HCT116 (cell line): ENCODE results near the gene HEPACAM2. TPM values are rescaled to one million over a fixed set of nuclear protein-coding genes. Genes with fewer than 3 reads are reported as not detected.

Experiments
- ATAC-seq: fragments of 200-7000 bp; cut with Tn5 transposase; 2 replicates; pipeline ENCODE4 v1.9.1; 2020; ENCODE audit warnings: mild to moderate bottlenecking, moderate library complexity
- BruUV-seq: library from RNA; stranded (reverse); fragments of 400-500 nt; replicated peaks from 2 replicates; lab custom pipeline; 2021; lab: Mats Ljungman, UMichigan
- CTCF ChIA-PET: fragments of 300-600 bp; sonication (Branson Sonifier 250); formaldehyde crosslinking; loops from one replicate; lab custom pipeline; 2021; ENCODE audit warnings: antibody characterized with exemption; lab: Charles Lee
- POLR2A ChIA-PET: fragments of 300-600, 350-600 bp; sonication (Branson Sonifier 250); formaldehyde crosslinking; loops from one replicate; lab custom pipeline; 2021; ENCODE audit warnings: antibody characterized with exemption; lab: Charles Lee
- RAD21 ChIA-PET, 2 experiments: fragments of 300-600 bp; sonication (Branson Sonifier 250); formaldehyde crosslinking; loops; one replicate each; lab custom pipeline; 2023; ENCODE audit warnings: low total read pairs in 2 of 2; ENCODE audit not compliant: uncharacterized antibody in 2 of 2, unreplicated experiment in 2 of 2, low non-redundant PET in 1 of 2; lab: Charles Lee
- DNase-seq: peaks from one replicate; pipeline ENCODE4 v3.0.0-alpha.2; 2010; ENCODE audit warnings: low read depth, low spot score
- H2AFZ ChIP-seq: fragments of 200-600 bp; shearing (Covaris generic), sonication (generic); 2 replicates; pipeline ENCODE4 v1.6.1; 2017; ENCODE audit warnings: low read depth, mixed run types, mixed read lengths, antibody characterized with exemption, low read length; ENCODE audit not compliant: poor library complexity, severe bottlenecking
- H3K27ac ChIP-seq: 2 replicates; pipeline ENCODE4 v1.5.1; 2012; ENCODE audit warnings: low read depth, low read length
- H3K27me3 ChIP-seq: fragments of 200-600 bp; sonication (generic); 2 replicates; pipeline ENCODE4 v1.6.1; 2016; ENCODE audit warnings: mixed run types, low read length, mixed read lengths; ENCODE audit not compliant: insufficient read depth
- H3K36me3 ChIP-seq, 2 experiments: fragments of 200-500 bp in 1 of 2; fragments of 200-600 bp in 1 of 2; sonication (Bioruptor generic) in 1 of 2; sonication (generic) in 1 of 2; 2 replicates each; pipeline versions ENCODE4 v1.5.1 to v1.6.1; 2014 to 2016; ENCODE audit warnings: low read length in 2 of 2, inconsistent platforms in 1 of 2, mixed read lengths in 1 of 2, mixed run types in 1 of 2; ENCODE audit not compliant: insufficient read depth in 2 of 2, control insufficient read depth in 1 of 2
- H3K4me1 ChIP-seq, 2 experiments: fragments of 200-600 bp in 1 of 2; sonication (generic) in 1 of 2; 2 replicates each; pipeline versions ENCODE4 v1.5.1 to v1.6.1; 2012 to 2017; ENCODE audit warnings: low read length in 2 of 2, inconsistent platforms in 1 of 2, mild to moderate bottlenecking in 1 of 2, mixed read lengths in 1 of 2, mixed run types in 1 of 2, moderate library complexity in 1 of 2; ENCODE audit not compliant: insufficient read depth in 2 of 2, control insufficient read depth in 1 of 2
- H3K4me2 ChIP-seq: fragments of 200-600 bp; sonication (generic); 2 replicates; pipeline ENCODE4 v1.6.1; 2017; ENCODE audit warnings: mixed run types, low read length, mixed read lengths
- H3K4me3 ChIP-seq, 2 experiments: fragments of 200-600 bp in 1 of 2; sonication (generic) in 1 of 2; replicated peaks in 1 of 2; 2 replicates each; pipeline ENCODE4 v1.5.1; 2011 to 2016; ENCODE audit warnings: low read length in 2 of 2, control low read depth in 1 of 2, low read depth in 1 of 2, mild to moderate bottlenecking in 1 of 2, mixed read lengths in 1 of 2, mixed run types in 1 of 2
- H3K79me2 ChIP-seq: fragments of 200-600 bp; sonication (generic); 2 replicates; pipeline ENCODE4 v1.6.1; 2017; ENCODE audit warnings: mild to moderate bottlenecking, mixed run types, low read length, moderate library complexity, mixed read lengths; ENCODE audit not compliant: insufficient read depth
- H3K9ac ChIP-seq: fragments of 200-600 bp; sonication (generic); 2 replicates; pipeline ENCODE4 v1.6.1; 2016; ENCODE audit warnings: low read length, mixed read lengths
- H3K9me2 ChIP-seq: fragments of 200-600 bp; sonication (generic), shearing (Covaris generic); 2 replicates; pipeline ENCODE4 v1.6.1; 2017; ENCODE audit warnings: mixed run types, mild to moderate bottlenecking, moderate library complexity; ENCODE audit not compliant: insufficient read depth
- H3K9me3 ChIP-seq, 2 experiments: fragments of 200-500 bp in 1 of 2; fragments of 200-600 bp in 1 of 2; sonication (Bioruptor generic) in 1 of 2; sonication (generic) in 1 of 2; 2 replicates each; pipeline ENCODE4 v1.6.1; 2014 to 2017; ENCODE audit warnings: low read length in 2 of 2, mixed read lengths in 2 of 2, inconsistent platforms in 1 of 2, low read depth in 1 of 2, mild to moderate bottlenecking in 1 of 2, mixed run types in 1 of 2, moderate library complexity in 1 of 2; ENCODE audit not compliant: control insufficient read depth in 1 of 2, insufficient read depth in 1 of 2
- H4K20me1 ChIP-seq: fragments of 200-600 bp; sonication (generic), shearing (Covaris generic); 2 replicates; pipeline ENCODE4 v1.6.1; 2017; ENCODE audit warnings: mixed run types, mild to moderate bottlenecking, moderate library complexity; ENCODE audit not compliant: insufficient read depth
- CEBPB ChIP-seq: IDR thresholded peaks from 2 replicates; pipeline ENCODE4 v1.6.1; 2012; ENCODE audit warnings: low read depth
- EGR1 ChIP-seq: IDR thresholded peaks from 2 replicates; pipeline ENCODE4 v1.6.1; 2012; ENCODE audit warnings: low read depth
- ELF1 ChIP-seq: IDR thresholded peaks from 2 replicates; pipeline ENCODE4 v1.6.1; 2012; ENCODE audit warnings: low read depth, borderline replicate concordance
- EZH2 ChIP-seq: fragments of 200-600 bp; sonication (generic); IDR thresholded peaks from 2 replicates; pipeline ENCODE4 v1.6.1; 2017; ENCODE audit warnings: antibody characterized with exemption, mixed run types
- EZH2phosphoT487 ChIP-seq: fragments of 200-600 bp; IDR thresholded peaks from 2 replicates; pipeline ENCODE4 v1.6.1; 2018; ENCODE audit warnings: antibody characterized with exemption, borderline replicate concordance
- JUND ChIP-seq: IDR thresholded peaks from 2 replicates; pipeline ENCODE4 v1.6.1; 2012
- MAX ChIP-seq: IDR thresholded peaks from 2 replicates; pipeline ENCODE4 v1.6.1; 2012
- POLR2A ChIP-seq: IDR thresholded peaks from 2 replicates; pipeline ENCODE4 v1.7.0; 2011; ENCODE audit warnings: borderline replicate concordance; ENCODE audit not compliant: insufficient read depth, insufficient read length; ENCODE audit errors: extremely low read depth
- RAD21 ChIP-seq: IDR thresholded peaks from 2 replicates; pipeline ENCODE4 v1.6.1; 2012; ENCODE audit warnings: low read depth, mild to moderate bottlenecking
- SP1 ChIP-seq: IDR thresholded peaks from 2 replicates; pipeline ENCODE4 v1.6.1; 2012; ENCODE audit warnings: low read depth
- TCF7L2 ChIP-seq: IDR thresholded peaks from 2 replicates; pipeline ENCODE4 v1.7.0; 2011; ENCODE audit warnings: borderline replicate concordance, inconsistent platforms; ENCODE audit not compliant: insufficient read depth, insufficient read length; ENCODE audit errors: extremely low read depth
- YY1 ChIP-seq: IDR thresholded peaks from 2 replicates; pipeline ENCODE4 v1.6.1; 2011; ENCODE audit warnings: low read length, low read depth, moderate library complexity, mild to moderate bottlenecking; ENCODE audit not compliant: insufficient replicate concordance; ENCODE audit errors: extremely low read depth
- ZBTB33 ChIP-seq: IDR thresholded peaks from 2 replicates; pipeline ENCODE4 v1.6.1; 2011; ENCODE audit warnings: mild to moderate bottlenecking, low read length, moderate library complexity; ENCODE audit not compliant: insufficient replicate concordance; ENCODE audit errors: extremely low read depth
- intact Hi-C: fragments of 100-400 bp; cut with micrococcal nuclease; formaldehyde crosslinking; loops from 2 replicates; pipeline ENCODE4 v1.10.0; 2022
- total RNA-seq: library from RNA; stranded (reverse); gene quantifications from one replicate; pipeline ENCODE4 v1.2.1, GENCODE V29; 2021; ENCODE audit not compliant: unreplicated experiment

HEPACAM2 gene
- total RNA-seq, 1 experiment from 2014 or later = not detected

DNA sequence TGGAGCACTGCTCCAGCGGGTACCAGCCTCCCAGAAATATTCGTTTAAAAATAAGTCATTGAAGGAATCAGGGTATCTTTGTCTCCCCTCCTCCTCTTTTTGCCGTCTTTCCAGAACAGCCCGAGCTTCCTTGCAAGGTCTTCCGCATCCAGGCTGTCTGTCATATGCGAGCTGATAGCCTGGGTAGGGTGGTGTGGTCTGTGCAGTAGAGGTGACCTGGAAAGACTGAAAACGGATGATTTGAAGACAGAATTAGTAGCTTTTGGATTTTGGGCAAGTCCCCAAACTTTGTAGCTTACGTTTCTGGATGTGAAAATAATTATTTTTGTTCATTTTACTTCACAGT is 6.4 kb upstream of the HEPACAM2 start:
- Histone ChIP-seq H3K4me2 (peak overlapping the region; percentile 87), H3K4me1 (peaks cover 4 to 15% of the 10 kb centered on the region in 2 experiments; a peak in 3 of 4 replicates), H3K79me2 (no peaks in the 10 kb centered on the region; the same call in 1 of the 2 replicates), H3K9ac (peak overlapping the region; percentile 48), H3K27ac (no peak overlapping the region), H3K9me3 (no peaks in the 10 kb centered on the region), H3K4me3 (peak overlapping the region; percentile 88 to 90), H3K27me3 (no peaks in the 10 kb centered on the region), H2AFZ (peak overlapping the region; percentile 55), H3K9me2 (no peaks in the 10 kb centered on the region), H4K20me1 (no peaks in the 10 kb centered on the region), H3K36me3 (no peaks in the 10 kb centered on the region)
- intact Hi-C loops = loop anchor here (5.0 kb wide), 1 partner anchor 705 kb away; the partner anchor contains the start of genes PEX1 and RBM48
- TF ChIP-seq MAX (no peak), ELF1 (no peak), SP1 (no peak), TCF7L2 (no peak), JUND (no peak)
- DNase-seq = no peak
- RAD21 ChIA-PET = no interaction called here
- peak; percentile 12 for ATAC-seq
- CTCF ChIA-PET = interaction anchor here (1.3 to 1.8 kb wide), 2 partner anchors 13 to 54 kb away, joined by 5 read pairs; no protein-coding TSS in a partner anchor
- BruUV-seq = TSS peak; percentile 59
- POLR2A ChIA-PET = no interaction called here

GRCh38 chr7:93231799-93232672 is 5.8 kb upstream of the HEPACAM2 start, which contains the start of gene VPS50:
Gene VPS50 (plus strand): TSS chr7:93232366. CDS start chr7:93232468, 102 bp downstream.
- Histone ChIP-seq H3K9me2 (no peaks in the 10 kb centered on the region), H2AFZ (peak within 1 kb of the TSS; percentile 88), H3K27me3 (no peaks in the 10 kb centered on the region), H4K20me1 (no peaks in the 10 kb centered on the region), H3K4me1 (peaks cover 4 to 15% of the 10 kb centered on the region in 2 experiments; a peak in 3 of 4 replicates), H3K9me3 (no peaks in the 10 kb centered on the region), H3K27ac (peak within 1 kb of the TSS; percentile 63), H3K79me2 (no peaks in the 10 kb centered on the region; the same call in 1 of the 2 replicates), H3K4me3 (peak within 1 kb of the TSS; percentile 88 to 90), H3K9ac (peak within 1 kb of the TSS; percentile 48), H3K4me2 (peak within 1 kb of the TSS; percentile 87), H3K36me3 (no peaks in the 10 kb centered on the region)
- ATAC-seq (peak; percentile 96), DNase-seq (peak; percentile 95)
- TSS peak; percentile 90 for BruUV-seq
- ChIA-PET POLR2A (no interaction called here), RAD21 (no interaction called here), CTCF (interaction anchor here (0.6 to 1.8 kb wide), 3 partner anchors 14 to 173 kb away, joined by 3 to 5 read pairs (median 5); no protein-coding TSS in a partner anchor)
- intact Hi-C loops = loop anchor here (5.0 kb wide), 1 partner anchor 705 kb away; the partner anchor contains the start of genes PEX1 and RBM48
- TF ChIP-seq EZH2 = no peak
- no peak for TF ChIP-seq JUND
- TF ChIP-seq EZH2phosphoT487 = no peak
- TF ChIP-seq MAX = peak; percentile 85
- peak; percentile 54 for TF ChIP-seq POLR2A
- 0 out of 2 replicates have a peak, but pooled peaks have one; percentile 5 for TF ChIP-seq EGR1
- TF ChIP-seq ZBTB33 = peak; percentile 59
- peak; percentile 98 for TF ChIP-seq YY1
- TF ChIP-seq RAD21 = peak; percentile 23; the same call in 1 of the 2 replicates
- TF ChIP-seq SP1 = peak; percentile 68
- TF ChIP-seq ELF1 = no peak; the same call in 1 of the 2 replicates
- TF ChIP-seq CEBPB = peak; percentile 52
